NCI-H2227 (cell line): ENCODE results near the gene ZNF655.

Experiments used
- DNase-seq: peaks from one replicate; lab custom pipeline; 2025; ENCODE audit not compliant: unreplicated experiment; lab: John Stamatoyannopoulos, UW

The ZNF655 gene

DNA sequence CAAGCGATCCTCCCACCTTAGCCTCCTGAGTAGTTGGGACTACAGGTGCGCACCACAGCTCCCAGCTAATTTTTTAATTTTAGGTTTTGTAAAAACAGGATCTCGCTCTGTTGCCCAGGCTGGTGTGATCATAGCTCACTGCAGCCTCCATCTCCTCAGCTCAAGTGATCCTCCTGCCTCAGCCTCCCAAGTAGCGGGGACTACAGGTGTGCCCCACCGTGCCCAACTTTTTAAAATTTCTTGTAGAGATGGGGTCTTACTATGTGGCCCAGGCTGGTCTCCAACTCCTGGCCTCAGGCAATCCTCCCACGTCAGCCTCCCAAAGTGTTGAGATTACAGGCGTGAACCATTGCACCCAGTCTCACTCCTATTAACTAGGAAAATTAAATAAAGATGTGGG lies 47.1 kb downstream of the ZNF655 start:
- DNase-seq: no peak

- DNase-seq: no peak
Observed at GRCh38 chr7:99606531-99606930, 48.1 kb downstream of the ZNF655 start.

- DNase-seq: no peak
Observed at GRCh38 chr7:99607548-99607947, 49.1 kb downstream of the ZNF655 start.

DNA sequence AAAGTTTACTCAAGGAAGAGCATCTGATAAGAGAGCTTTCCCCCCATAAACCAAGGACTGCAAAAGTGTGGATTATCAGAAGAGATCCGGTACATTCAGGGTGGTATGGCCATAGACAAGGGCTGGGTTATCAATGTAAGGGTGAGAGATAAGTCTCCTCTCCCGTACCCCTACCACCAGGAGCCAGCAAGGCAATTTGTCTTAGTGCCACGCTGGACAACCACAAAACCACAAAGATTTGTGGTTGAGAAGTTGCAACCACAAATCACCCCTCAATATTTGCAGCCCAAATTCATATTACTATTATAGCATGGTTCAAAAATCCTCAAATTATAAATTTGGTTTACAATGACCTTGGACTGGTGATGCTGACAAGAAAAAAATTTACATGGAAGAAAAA lies 56.1 kb downstream of the ZNF655 start:
- DNase-seq: no peak

GRCh38 chr7:99615989-99616358 lies 57.5 kb downstream of the ZNF655 start:
- peak; percentile 7 for DNase-seq

DNA sequence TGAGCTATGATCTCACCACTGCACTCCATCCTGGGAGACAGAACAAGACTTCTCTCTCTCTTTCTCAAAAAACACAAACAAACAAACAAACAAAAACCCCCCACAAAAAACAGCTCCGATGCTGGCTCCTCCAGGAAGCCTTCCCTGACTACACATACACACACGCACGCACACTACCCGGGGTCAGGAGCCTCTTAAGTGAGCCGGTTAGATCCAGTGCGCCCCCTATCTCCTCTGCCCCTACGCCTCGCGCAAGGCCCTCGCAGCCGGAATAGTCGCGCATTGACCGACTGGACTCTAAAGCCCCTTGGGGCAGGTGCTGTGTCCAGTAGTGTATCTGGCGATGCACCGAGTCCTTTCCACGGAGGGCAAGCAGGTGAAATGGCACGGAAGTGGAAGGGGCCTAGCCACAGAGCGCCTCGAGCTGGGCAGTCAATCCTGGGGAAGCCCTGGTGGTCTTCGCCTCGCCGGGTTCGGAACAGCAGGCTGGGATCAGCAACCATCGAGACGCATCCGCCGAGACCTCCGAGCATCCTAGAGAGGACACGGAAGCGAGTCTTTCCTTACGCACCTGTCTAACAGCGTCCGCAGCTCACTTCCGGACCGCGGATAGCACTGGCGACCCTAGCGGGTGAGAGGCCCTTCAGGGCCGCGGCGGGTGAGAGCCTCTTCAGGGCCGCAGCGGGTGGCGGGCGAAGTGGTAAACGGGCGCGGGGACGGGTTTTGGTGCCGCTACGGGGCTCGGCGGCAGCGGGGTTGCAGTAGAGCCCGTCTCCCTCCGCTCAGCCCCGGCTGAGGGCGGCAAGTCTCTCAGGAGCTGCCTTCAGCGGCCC lies 58.1 kb downstream of the ZNF655 start, which contains the start of gene ZSCAN25:
ZSCAN25 (plus strand) TSS at position 588 of the 833 bp plus-strand sequence. CDS start 2,661 bp downstream, outside the sequence.
- DNase-seq: peak; percentile 98

DNA sequence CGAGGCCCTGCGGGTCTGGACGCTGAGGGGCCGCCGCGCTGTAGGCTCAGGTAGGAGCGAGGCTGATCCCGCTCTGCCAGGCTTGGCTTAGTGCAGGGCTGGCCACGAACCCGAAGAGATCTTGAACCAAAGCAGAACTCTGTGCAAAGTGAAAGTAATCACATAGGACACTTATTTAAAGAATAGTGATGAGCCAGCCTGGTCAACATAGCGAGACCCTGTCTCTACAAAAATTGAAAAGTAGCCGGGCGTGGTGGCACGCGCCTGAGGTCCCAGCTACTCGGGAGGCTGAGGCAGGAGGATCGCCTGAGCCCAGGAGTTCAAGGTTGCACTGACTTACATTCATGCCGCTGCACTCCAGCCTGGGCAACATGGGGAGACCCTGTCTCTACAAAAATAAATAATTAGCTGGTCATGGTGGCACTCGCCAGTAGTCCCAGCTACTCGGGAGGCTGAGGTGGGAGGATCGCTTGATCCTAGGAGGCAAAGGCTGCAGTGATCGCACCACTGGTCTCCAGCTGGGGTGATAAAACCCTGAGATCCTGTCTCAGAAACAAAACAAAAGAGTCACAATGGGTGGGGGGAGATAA lies 58.8 kb downstream of the ZNF655 start:
- DNase-seq: no peak

DNA sequence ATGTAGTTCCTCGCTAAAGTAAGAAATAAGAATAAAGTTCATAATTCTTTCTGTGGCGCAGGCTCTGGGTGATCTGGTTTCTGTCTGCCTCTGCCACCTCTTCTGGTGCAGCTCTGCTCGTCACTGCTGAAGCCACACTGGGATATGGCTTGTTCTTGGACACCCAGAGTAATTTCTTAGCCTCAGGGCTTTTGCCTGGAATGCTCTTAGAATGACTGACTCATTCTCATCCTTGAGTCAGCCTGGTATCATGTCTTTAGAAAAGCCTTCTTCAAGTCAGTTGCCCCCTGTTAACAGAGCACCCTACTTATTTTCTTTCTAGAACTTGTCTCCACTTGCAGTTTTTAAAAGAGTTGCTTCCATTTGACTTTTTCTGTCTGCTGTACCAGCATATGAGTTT lies 60.3 kb downstream of the ZNF655 start:
- DNase-seq: no peak

- no peak for DNase-seq
Observed at GRCh38 chr7:99619571-99620130, 61.2 kb downstream of the ZNF655 start.

DNA sequence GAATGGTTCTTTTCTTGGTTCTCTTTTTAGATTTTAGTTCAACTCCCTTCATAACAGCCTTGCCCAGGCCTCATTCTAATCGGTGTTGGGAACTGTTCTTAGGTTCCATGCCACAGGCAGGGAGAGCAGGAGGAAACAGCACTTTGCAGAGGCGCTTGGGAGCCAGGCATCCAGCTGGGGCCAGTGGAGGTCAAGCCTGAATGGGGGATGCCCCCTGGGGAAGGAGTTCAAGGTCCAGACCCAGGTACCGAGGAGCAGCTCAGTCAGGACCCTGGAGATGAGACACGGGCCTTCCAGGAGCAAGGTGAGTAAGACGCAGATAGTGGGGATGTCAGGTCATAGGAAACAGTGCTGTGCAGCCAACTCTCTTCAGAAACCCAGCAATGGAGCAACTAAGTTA lies 62.8 kb downstream of the ZNF655 start:
- DNase-seq: no peak

DNA sequence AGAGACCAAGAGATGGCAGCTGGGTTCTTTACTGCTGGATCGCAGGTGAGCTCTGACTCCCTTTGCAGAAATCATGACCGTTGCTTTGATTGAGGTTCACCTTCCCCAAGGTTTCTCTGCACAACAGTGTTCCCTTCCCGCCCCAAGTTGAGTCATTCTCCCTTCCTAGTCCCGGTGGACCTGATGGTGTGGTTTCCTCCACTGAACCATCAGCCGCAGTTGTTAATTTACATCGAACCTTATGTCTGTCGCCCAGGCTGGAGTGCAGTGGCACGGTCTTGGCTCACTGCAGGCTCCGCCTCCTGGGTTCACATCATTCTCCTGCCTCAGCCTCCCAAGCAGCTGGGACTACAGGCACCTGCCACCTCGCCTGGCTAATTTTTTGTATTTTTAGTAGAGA lies 64.2 kb downstream of the ZNF655 start:
- no peak for DNase-seq

DNA sequence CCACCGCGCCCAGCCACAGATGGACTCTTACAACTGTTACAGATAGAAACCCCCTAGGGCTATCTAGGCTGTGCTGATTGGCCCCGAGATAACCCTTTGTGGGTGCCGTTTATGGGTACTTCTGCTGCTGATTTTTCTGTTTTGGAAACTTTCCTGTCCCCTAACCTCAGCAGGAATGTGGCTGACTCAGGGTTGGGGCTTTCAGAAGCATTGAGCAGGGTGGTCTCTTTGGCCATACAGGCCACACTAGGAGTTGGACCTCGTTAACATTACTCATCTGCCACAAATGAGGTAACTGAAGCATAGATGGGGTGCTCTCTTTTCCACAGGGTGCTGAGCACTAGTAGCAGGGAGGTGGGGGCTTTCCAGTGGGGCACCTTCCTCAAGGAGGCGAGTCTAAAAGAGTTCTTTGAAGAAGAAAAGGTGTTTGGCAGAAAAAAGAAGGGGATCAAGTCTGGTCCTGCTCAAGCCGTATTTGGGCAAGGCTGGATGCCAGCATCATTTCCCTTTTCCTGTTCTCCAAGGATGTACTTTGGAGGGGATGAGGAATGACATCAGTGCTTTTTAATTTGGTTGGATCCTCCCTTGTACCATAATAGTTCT lies 64.8 kb downstream of the ZNF655 start:
- DNase-seq: no peak

GRCh38 chr7:99623702-99624447 lies 65.4 kb downstream of the ZNF655 start:
- DNase-seq: no peak

DNA sequence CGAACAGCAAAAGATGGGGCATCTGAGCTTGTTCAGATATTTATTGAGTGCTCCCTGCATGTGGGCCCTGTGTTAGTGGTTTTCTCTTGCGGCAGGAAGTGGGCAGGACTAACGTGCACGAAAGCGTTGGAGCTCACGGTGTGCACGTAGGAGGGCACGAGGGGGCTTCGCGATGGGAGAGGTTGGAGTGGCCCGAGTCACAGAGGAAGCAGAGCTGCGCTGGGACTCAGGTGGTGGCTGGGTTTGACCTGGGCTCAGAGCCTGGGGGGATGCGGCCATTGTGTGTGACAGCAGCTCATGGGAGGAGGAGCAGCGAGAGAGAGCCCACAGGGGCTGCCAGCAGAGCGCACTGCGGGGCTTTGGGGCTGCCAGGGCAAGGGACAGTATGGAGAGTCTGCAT lies 66.0 kb downstream of the ZNF655 start:
- DNase-seq: no peak

DNA sequence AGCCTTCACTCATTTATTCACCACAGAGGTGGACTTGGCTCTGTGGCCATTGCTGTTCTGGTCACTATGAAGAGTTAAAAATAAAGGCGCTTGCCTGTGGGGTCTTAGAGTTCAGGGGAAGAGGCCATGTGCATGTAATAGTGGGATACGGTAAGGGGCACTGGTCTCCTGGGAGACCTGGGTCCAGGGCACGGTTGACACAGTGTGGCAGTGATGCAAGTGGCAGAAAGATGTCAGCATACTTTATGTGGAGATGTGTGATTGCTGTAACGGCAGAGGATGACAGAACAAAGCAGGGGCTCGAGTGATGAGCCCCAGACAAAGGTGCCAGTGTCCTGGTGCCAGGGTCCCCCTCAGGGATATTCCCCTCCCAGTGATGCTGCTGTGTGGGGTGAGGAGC lies 66.9 kb downstream of the ZNF655 start:
- DNase-seq: no peak

- no peak for DNase-seq
Observed at GRCh38 chr7:99625961-99626360, 67.5 kb downstream of the ZNF655 start.
